GDM1 (cell line): ENCODE results near the gene RASGRP2.

Experiments
- DNase-seq: peaks from one replicate; lab custom pipeline; 2025; lab: John Stamatoyannopoulos, UW

The RASGRP2 gene

DNA sequence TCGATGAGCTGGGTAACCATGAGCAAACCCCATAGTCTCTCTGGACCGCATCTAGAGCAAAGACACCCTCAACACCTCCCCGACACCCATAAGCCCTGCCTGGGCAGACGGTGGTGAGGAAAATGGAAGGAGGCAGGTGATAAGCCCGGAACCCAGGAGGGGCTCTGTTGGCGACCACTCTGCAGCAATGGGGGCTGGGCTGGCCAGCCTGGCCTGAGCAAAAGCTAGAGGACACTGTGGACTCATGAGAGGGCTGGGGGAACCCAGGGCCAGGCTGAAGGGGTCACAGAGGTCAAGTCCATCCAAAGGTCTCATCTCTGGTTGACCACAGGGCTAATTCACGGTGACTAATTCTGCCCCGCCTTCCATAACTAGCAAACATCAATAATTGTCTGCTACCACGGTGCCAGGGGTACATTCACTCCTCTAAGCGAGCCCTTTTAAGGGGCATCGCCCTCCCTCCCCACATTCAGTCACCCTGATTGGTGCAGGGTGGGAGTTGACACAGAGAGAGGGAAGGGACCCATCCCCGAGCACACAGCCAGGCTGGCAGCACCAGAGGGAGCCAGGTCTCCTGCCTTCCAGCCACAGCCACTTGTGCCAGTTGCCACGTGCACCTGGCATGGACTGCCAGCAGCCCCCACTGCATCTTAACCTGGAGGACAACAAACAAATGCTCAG lies 11.9 kb upstream of the RASGRP2 start:
- DNase-seq: no peak

DNA sequence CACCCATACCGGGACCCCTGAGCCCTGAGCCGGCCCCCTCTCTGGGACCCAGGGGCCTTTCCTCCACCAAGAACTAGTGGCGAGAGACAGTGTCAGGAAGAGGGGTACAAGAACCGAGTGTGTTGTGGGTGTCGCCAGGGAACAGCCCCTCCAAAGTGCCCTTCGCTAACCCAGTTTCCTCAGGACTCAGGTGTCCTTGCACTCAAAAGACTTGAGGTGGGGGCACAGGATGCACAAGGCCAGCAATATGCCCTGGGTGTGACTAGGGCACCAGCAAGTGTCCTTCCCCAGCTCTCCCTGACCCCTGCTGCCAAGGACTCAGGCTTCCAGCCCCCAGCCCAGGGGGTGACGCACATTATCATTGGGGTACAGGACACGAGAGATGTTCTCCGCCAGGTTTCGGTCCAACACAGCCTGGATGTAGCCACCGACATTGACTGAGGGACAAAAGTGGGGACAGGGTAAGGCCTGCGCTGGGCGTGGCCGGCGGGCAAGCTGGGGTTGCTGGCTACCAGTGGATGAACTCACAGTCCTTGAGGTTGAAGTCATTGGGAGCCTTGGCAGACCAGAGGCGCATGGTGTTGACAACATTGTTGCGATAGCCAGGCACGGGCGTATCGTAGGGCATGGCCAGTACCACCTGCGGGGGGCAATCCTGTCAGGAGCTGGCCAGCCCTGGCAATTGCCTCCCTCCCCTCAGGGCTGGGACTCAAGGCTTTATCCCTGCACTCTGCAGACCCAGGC lies 11.1 kb upstream of the RASGRP2 start:
- DNase-seq: no peak

DNA sequence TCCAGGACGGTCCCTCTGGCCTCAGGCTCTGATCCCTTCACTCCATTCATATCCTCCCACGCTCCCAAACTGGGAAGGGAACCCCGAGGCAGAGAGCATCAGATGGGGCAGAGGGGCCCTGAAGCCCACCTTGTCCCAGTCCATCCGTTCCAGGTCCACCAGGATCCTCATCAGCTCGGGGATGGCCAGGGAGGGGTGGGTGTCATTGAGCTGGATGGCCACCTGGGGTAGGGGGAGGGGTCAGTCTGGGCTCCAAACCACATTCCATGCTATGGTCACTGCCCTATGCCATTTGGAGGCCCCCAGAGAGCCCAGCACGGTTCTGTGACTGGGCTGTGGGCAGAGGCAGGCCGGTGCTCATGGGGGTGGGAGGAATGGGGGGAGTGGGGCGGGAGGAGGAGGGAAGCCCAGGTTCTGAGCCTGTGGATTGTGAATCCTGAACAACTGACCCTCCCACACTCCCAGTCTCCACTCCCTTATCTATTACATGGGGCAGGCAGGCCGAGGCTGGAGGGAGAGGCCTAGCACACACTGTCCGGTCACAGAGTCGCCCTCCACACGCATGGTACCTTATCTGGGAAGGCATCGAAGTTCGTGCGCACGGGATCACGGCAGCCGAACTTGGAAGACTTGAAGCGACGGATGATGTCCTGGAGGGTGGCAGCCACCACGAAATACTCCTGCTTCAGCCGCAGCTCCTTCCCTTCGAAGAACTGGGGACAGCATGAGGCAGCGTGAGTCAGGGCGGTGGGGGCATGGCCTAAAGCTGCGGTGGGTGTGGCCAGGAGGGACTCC lies 10.4 kb upstream of the RASGRP2 start:
- DNase-seq: no peak

DNA sequence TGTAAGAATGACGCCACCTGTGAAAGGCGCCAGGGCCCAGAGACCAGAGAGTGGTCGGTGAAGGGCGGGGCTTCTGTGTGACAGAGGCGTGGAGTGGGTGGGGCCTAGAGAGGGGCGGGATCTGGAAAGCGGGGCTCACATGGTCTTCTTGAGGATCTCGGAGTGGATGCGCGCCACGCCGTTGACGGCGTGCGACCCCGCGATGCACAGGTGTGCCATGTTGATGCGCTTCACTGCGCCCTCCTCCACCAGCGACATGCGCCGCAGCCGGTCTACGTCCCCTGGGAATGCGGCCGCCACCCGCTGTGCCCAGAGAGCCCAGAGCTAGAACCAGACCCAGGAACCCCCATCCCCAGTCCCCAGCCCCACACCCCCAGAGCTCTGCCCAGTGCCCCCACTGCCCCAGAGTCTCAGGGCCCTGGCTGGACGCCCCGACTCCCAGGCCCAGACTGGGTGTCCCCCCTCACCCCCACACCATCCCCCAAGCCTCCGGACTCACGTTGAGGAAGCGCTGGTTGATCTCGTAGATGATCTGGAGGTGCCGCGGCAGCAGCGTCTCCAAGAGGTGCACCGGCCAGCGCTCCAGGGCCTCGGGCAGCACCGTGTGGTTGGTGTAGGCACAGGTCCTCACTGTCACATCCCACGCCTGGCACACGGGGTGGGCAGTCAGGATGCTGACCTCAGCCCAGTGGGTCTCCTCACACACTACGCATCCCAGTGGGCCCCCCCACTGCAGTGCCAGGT lies 9.6 kb upstream of the RASGRP2 start:
- no peak for DNase-seq

DNA sequence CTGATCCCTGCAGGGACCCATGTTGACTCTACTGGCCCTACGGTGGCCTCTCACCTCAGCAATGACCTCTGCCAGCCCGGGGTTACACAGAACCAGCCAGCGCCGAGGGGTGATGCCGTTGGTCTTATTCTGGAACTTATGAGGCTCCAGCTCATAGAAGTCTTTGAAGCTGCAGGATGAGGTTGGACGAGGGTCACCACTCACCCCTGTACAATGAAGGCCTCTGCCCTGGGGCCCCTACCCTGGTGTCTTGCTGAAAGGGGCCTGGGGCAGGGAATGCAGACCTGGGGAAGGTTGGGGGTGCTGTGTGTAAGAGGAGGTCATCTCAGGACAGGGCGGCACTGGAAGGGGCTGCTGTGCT lies 9.1 kb upstream of the RASGRP2 start:
- DNase-seq: no peak

DNA sequence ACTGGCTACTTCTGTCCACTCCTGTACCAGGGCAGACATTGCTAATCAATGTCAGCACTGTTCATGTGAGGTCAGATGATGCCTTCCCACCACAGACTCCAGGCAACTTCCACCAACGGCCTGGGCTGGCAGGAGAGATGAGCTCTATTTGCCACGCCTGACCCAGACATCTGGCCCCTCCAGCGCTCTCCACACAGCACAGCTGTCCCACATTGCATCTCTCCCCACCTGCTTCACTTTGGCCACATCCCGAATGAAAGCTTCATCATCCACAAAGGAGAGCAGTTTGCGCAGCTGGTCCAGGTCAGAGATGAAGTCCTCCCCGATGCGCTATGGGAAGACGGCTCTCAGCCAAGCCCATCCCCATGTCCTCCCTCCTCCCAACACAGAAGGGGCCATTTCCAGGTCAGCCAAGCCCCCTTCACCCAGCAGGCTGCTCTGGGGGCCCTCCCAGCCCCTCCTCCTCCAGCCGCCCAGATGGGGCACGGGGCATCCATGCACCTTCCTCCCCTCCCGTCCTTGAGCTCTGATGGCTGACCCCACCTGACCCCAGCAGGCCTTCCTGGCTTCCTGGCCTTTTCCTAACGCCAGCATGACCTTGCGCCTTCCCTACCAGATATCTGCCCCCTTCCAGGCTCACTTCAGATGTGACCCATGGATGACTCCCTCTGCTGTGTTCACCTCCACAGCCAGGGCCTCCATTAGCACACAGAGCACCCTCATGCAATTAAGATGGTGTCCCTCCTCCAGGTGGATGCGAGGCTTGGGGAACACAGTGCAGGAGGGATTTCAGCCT lies 8.4 kb upstream of the RASGRP2 start:
- no peak for DNase-seq

DNA sequence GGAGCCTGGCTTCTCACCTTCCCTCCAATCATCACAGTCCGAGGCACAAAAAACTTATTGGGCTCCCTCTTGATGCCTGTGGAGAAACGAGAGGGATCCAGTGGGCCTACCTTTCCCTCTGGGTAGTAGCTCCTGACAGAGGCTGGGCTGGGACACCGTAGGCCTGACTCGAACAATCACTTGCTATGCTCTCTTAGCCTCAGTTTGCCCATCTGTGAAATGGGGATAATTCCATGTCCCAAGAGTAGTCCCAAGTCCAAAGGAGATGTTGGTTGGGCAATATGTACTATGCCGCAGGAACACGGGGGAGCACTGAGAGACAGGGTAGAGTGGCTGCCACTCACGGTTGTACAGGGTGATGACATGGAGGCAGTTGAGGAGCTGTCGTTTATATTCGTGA lies 7.6 kb upstream of the RASGRP2 start:
- DNase-seq: no peak

DNA sequence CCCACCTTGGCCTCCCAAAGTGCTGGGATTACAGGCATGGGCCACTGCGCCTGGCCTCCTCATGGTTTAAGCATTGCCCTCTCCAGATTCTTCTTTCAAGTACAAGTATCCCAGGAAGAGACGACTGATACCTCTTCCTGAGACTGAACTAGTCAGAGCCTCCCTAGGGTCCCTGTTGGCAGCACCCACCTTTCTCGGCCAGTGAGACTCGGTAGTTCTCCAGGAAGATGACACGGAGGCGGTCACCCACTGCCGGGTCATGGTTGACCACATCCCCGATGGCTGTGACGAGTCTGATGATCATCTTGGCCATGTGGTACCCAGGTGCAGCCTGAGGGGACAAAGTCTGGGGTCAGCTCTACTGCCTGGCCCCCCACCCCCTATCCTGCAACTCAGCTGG lies 7.2 kb upstream of the RASGRP2 start:
- no peak for DNase-seq

DNA sequence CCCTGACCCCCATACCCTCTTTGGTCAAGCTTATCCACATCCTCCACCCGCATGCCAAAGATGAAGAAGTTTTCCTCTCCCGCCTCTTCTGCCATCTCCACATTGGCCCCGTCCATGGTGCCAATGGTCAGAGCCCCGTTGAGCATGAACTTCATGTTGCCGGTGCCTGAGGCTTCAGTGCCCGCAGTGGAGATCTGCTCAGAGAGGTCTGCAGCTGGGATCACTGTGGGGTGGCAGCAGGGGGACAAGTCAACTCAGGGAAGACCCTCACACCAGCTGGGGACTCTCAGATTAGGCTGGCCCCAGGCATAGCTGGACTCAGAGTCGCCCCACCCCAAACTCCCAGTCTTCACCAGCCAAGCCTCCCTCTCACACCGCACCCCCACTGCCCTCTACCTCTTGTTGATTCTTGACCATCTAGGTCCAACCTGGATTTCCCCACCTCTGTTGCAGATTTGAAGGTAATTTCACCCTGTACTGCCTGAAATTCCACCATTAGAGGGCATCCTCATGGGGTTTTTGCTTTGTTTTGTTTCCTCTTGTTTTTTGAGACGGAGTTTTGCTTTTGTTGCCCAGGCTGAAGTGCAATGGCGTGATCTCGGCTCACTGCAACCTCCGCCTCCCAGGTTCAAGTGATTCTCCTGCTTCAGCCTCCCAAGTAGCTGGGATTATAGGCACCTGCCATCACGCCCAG lies 6.6 kb upstream of the RASGRP2 start:
- no peak for DNase-seq

DNA sequence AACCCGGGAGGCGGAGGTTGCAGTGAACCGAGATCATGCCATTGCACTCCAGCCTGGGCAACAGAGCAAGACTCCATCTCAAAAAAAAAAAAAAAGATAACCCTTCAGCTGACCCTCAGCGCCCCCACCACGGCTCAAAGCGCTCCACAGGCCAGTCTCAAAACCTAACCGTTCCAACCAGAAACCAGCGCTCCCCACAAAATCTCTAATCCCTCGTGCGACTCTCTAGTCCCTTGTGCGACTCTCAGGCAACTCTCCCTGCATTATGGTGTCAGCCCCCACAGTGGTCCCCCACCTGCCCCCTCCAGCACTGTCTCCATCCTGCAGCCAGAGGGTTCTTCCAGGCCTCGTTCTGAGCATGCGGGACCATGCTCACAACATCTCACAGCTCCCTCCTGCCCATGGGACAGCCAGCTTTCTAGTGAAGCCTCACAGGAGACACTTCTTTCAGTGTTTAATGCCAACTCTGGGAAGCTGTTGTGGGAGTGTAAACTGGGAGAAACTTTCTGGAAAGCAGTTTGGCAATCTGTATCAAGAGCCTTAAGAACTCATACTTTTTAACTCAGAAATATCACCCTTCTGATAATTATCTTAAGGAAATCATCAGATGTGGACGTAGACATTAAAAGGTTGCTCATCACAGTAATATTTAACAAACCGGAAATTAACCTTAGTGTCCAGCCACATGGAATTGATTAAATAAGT lies 4.2 kb upstream of the RASGRP2 start:
- DNase-seq: no peak

DNA sequence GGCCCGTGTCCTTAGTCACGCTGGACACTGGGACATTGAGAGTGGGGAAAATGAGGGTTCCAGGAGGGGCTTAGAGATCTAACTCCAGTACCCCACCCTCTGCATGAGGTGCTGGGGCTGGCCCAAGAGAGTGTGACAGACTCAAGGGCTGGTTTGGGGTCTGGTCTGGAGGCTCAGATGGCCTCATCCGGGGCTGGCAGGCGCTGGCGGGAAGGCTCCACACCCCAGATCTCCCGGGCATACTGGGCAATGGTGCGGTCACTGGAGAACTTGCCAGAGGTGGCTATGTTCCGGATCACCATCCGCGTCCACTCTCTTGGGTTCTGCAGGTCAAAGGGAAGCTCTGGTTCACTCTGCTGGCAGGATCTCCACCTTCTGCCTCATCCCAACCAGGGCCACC lies 2.5 kb upstream of the RASGRP2 start:
- DNase-seq: no peak

DNA sequence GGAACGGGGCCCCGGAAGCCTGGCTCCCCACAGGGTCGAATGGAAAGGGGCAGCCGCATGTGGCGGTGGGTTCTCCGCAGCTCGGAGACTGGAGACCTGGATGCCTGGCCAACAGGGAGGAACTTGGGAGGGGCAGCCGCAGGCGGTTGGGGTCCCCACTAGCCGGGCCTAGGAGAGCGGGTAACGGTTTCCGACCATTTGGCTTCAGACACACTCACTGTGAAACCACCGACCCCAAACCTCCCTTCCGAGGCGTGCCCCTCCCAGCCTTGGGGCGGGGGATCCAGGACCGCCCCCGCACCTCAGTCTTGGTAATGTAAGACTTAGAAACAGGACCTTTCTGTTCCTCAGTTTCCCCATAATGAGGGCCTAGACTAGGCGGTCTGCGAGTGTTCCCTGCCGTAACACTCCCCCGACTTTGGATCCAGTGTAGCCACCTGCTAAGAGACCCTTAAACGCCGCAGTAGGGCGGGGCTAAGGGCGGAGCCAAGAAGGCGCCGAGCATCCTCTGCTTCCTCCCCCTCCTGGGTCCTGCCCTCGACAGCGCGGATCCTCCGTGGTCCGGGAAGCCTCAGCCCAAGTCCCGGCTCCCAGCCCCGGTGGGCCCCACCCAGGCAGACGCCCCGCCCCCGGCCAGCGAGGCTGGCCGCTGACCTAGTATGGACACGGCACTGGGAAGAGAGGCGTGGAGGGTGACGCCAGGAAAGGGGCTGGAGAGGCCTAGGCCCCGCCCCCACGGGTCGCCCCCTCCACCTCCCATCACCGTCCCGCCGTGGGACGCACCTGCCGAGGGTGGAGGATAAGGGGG lies 1.8 kb upstream of the RASGRP2 start:
- DNase-seq: peak; percentile 85

DNA sequence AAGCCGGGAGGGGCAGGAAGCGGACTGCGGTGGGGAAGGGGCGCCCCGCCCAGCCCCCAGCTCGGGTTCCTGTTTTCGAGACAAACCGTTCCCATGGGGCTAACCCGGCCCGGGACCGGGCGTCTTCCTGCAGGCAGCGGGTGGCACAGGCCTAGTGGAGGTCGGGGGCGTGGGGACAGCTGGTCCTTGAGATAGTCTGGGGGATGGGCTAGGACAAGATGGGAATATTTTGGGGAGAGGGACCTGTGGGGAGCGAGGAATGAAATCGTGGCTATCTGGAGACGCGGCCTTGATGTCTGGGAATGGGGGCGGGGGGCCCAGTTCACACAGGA lies 1.2 kb upstream of the RASGRP2 start:
- peak; percentile 90 for DNase-seq

DNA sequence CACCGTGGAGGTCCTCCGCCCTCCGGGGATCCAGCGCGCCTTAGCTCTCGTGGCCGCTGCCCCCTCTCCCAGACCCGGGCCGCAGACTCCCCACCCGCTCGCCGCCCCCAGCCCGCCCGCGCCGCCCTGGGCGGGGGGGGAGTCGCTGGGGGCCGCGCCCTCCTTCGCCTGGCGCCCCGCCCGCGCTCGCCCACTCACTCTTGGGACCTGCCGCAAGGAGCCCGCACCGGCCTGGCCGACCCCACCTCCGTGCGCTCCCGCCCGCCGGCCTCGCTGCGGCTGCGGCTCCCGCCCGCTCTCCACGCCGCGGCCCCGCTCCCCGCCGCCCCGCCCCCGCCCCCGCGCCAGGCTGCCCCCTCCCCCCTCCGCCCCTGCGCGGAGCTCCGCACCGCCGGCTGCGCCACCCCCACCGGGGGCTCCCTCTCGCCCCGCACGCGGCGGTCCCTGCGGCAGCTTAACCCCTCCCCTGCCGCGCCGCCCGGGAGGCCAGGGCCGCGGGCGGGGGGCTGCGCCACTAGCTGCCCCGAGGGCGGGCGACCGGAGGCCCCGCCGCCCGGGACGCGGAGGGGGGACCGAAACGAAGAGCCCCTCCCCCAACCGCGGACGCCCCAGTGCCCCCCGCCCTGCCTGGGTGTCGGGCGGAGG lies 724 bp upstream of the RASGRP2 start:
- no peak for DNase-seq

DNA sequence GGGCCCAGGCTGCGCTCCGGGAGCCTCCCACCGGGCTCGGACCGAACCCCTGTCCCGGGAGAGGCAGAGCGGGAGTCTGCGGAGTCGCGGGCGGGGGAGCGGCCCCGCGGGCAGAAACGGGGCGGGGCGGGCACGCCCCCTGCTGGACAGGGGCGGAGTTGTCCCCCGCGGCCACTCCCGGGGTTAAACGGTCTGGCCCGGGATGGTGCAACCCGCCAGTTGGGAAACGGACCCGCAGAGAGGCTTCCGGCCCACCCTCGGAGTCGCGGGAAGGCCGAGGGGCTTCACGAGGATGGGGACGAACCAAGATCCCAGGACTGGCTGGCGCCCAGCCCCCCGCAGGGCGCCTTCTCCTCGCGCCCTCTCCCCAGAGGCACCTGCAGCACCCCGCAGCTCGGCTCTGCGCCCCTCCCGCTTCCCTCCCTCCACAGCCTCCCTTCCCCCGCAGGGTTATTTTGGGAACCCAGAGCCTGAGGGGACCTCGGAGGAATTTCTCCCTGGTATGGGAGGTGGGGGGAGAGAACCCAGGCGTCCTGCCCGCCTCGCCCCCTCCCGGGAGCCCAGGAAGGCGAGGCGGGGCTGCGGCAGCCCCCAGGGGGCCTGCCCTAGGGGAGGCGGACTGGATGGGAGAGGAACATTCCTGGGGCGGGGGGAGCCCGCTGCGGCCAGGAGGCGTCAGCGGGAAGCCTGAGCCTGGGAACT lies 902 bp downstream of the RASGRP2 start:
- DNase-seq: peak; percentile 31

DNA sequence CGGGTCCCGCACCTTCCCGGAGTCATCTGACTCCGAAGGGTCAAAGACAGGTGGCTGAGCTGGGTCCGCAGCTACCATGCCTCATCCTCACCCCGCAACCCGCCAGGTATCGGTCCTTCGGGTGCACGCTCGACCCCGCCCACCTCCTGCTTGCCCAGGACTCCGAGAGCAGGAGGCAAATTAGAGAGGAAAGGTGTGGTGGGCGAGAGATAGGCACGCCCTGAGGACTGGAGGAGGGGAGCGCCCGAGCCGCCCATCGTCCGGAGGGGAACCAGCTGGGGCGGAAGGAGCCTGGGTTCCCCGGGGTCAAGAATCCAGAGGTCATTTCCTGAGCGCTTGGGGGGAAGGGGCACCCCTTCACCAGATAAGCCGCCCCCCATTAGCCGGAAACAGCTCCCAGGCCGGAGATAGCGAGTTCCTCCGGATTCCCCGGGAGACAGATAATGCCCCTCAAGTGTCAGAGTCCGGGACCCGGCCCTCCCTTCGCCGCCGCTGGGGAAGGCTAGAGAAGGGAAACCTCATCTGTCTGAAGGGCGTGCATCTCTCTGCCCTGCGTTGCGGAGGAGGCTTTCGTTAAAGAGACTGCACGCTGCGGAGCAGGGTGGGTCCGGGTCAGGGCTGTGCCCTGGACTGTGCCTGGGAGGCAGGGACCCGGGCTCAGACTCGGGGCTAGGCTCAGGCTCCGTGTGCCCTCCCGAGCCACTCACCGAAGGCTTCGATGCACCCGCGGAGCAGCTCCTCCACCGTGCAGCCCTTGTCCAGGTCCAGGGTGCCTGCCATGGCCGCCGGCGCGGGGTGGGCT lies 1.7 kb downstream of the RASGRP2 start:
- DNase-seq: no peak

DNA sequence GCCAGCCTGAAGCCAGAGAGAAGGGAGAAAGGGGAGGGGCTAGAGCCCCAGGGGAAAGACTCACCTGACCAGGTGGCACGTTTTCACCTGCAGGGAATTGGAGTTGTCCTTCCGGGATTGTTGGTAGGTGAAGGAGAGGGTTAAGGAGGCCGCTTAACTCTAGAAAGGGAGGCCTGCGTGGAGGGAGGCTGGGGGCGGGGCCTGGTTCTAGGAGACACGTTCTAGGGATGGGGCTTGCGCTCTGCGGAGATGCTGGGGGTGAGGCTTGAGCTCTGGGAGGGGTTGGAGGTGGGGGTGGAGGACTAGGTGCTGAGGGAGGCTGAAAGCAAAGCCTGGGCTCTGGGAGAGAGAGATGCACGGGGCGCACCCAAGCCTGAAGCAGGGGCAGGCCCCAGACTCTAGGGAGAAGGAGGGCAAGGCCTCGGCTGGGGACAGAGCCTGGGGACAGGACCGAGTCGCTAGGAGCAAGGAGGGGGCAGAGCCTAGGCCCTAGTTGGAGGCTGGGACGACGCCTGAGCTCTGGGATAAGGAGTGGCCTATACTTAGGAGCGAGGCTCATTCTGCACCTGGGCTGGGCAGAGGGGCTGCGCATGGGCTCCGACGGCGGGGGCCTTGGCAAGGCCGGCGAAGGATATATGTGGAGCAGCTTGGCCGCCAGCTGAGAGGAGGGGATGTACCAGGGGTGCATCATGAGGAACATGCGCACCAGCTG lies 2.4 kb downstream of the RASGRP2 start:
- no peak for DNase-seq
